Peyer's patch (tissue), 4 donors: ENCODE measurements around the gene EVC2. TPM values are rescaled to one million over a fixed set of nuclear protein-coding genes. Genes with fewer than 3 reads are reported as not detected.

Experiments used
- DNase-seq, 3 donors: peaks; one replicate each; pipeline ENCODE4 v3.0.0-alpha.2; 2017 to 2019
- H3K27ac ChIP-seq, 4 donors: fragments of 200-600 bp; sonication (generic); one replicate each; pipeline ENCODE4 v1.5.1; 2016 to 2019
- H3K27me3 ChIP-seq, 2 donors: fragments of 200-600 bp; sonication (generic); one replicate each; pipeline ENCODE4 v1.5.1; 2019
- H3K36me3 ChIP-seq, 3 donors: fragments of 200-600 bp; sonication (generic); one replicate each; pipeline ENCODE4 v1.5.1; 2016 to 2019
- H3K4me1 ChIP-seq, 4 donors: fragments of 200-600 bp; sonication (generic); one replicate each; pipeline ENCODE4 v1.5.1; 2016 to 2019
- H3K4me3 ChIP-seq, 4 donors: fragments of 200-600 bp; sonication (generic); 1 replicate in 3 of 4; 2 replicates in 1 of 4; pipeline ENCODE4 v1.5.1; 2016 to 2019; ENCODE audit warnings: mild to moderate bottlenecking in 1 of 4
- H3K9me3 ChIP-seq, 4 donors: fragments of 200-600 bp; sonication (generic); one replicate each; pipeline ENCODE4 v1.5.1; 2016 to 2019; ENCODE audit warnings: mild to moderate bottlenecking in 1 of 4
- POLR2A ChIP-seq, 2 donors: fragments of 450-650 bp; IDR thresholded peaks; one replicate each; pipeline ENCODE4 v1.5.1; 2017; ENCODE audit warnings: antibody characterized with exemption in 2 of 2, mild to moderate bottlenecking in 2 of 2, moderate library complexity in 2 of 2
- total RNA-seq, 4 donors: library from RNA; depleted of rRNA; stranded (reverse); fragments of >200 nt; gene quantifications; one replicate each; pipeline ENCODE4 v1.1.0, GENCODE V29; 2016
- TF ChIP-seq, protein P1 (sequence below), 6 experiments: fragments of 450-650 bp in 4 of 6; fragments of 200-600 bp in 2 of 6; sonication (generic) in 1 of 6; IDR thresholded peaks; one replicate each; pipeline ENCODE4 v1.5.1; 2017 to 2019; ENCODE audit warnings: antibody characterized with exemption in 6 of 6, mild to moderate bottlenecking in 3 of 6, moderate library complexity in 1 of 6

EVC2 gene
- total RNA-seq, 4 donors from 2014 or later: 0.70 to 32.2 (median 4.1) TPM

DNA sequence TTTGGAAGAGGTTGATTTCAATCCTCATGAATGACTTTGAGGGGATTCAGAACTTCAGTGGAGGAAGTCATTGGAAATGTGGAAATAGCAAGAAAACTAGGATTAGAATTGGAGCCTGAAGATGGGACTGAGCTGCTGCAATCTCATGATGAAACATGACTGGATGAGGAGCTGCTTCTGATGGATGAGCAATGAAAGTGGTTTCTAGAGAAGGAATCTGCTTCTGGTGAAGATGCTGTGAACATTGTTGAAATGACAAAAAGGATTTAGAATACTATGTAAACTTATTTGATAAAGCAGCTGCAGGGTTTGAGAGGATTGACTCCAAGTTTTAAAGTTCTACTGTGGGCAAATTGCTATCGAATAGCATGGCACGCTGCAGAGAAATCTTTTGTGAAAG is 29.7 kb upstream of the EVC2 start:
- no peak overlapping the region for H3K27ac ChIP-seq
- TF ChIP-seq, protein P1, sequence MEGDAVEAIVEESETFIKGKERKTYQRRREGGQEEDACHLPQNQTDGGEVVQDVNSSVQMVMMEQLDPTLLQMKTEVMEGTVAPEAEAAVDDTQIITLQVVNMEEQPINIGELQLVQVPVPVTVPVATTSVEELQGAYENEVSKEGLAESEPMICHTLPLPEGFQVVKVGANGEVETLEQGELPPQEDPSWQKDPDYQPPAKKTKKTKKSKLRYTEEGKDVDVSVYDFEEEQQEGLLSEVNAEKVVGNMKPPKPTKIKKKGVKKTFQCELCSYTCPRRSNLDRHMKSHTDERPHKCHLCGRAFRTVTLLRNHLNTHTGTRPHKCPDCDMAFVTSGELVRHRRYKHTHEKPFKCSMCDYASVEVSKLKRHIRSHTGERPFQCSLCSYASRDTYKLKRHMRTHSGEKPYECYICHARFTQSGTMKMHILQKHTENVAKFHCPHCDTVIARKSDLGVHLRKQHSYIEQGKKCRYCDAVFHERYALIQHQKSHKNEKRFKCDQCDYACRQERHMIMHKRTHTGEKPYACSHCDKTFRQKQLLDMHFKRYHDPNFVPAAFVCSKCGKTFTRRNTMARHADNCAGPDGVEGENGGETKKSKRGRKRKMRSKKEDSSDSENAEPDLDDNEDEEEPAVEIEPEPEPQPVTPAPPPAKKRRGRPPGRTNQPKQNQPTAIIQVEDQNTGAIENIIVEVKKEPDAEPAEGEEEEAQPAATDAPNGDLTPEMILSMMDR (IDR thresholded peaks at IDR 0.05): no peak
- TF ChIP-seq POLR2A (IDR thresholded peaks at IDR 0.05): no peak
- H3K4me3 ChIP-seq: no peak overlapping the region
- no peaks in the 10 kb centered on the region for H3K9me3 ChIP-seq
- no peak for DNase-seq
- H3K4me1 ChIP-seq: no peaks in the 10 kb centered on the region
- H3K27me3 ChIP-seq: no peaks in the 10 kb centered on the region
- H3K36me3 ChIP-seq: peaks cover 0 to 5% (median 0%) of the 10 kb centered on the region in 3 donors

DNA sequence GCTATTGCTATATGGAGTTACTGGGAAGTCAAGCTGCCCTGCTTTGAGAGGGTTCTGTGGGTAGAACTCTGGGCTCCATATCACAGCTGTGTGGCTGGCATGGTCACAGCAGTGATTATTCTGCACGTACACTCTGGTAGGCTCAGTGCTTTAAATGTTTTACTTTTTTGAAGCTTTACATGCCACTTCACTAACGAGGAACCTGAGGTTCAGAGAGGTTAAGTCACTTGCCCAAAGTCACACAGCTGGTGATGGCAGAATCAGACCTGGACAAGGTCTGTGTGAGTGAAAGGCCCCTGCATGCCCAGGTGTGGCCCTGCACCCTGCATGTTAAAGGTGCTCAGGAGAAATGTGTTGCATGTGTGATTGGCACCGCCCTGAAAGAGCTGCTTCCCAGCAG is 27.1 kb upstream of the EVC2 start:
- H3K27ac ChIP-seq: no peak overlapping the region
- TF ChIP-seq, protein P1 (IDR thresholded peaks at IDR 0.05): no peak
- no peak for TF ChIP-seq POLR2A (IDR thresholded peaks at IDR 0.05)
- DNase-seq: no peak
- peaks cover 0 to 5% (median 0%) of the 10 kb centered on the region in 3 donors for H3K36me3 ChIP-seq
- H3K4me3 ChIP-seq: no peak overlapping the region
- H3K27me3 ChIP-seq: no peaks in the 10 kb centered on the region
- H3K4me1 ChIP-seq: no peaks in the 10 kb centered on the region
- no peaks in the 10 kb centered on the region for H3K9me3 ChIP-seq

DNA sequence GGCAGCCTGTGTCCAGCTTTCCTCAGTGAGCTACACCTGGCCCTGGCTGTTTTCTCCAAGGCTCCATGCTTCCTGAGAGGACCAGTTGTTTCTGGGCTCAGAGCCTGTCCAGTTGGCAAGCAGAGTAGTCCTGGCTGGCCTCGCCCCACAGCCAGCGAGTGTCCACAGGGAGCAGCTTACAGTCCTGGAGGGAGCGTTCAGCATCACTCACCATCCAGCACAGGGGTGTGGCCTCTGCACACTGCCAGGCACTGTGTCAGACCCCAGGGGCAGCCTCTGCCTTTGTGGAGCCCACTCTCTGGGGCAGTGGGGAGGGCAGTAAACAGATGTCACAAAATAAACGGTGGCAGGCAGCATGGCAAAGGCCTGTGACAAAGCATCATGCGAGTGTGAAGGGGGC is 26.5 kb upstream of the EVC2 start:
- Histone ChIP-seq H3K4me1 (no peaks in the 10 kb centered on the region), H3K27ac (no peak overlapping the region), H3K36me3 (peaks cover 0 to 5% (median 0%) of the 10 kb centered on the region in 3 donors), H3K9me3 (no peaks in the 10 kb centered on the region), H3K27me3 (no peaks in the 10 kb centered on the region), H3K4me3 (no peak overlapping the region)
- no peak for TF ChIP-seq POLR2A (IDR thresholded peaks at IDR 0.05)
- TF ChIP-seq, protein P1 (IDR thresholded peaks at IDR 0.05): no peak
- DNase-seq: no peak

DNA sequence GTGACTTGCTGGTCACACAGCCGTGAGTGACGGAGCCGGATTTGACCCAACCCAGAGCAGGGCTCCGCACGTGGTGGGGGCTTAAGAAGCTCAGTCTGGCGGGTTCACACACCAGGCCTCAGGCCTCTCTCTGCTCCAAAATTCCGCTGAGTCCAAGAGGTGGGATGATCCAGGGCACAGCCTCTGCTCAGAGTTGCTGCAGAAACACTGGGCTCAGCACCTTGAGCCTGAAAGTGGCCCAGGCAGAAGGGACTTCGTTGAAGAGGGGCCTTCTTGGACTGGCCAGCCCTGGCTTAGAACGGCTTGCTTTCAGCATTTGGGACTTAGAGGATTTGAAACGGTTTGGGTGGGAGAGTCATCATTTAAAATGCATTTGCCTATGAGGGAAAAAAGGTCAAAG is 23.8 kb upstream of the EVC2 start:
- Histone ChIP-seq H3K27ac (no peak overlapping the region), H3K4me1 (no peaks in the 10 kb centered on the region), H3K27me3 (no peaks in the 10 kb centered on the region), H3K4me3 (no peak overlapping the region), H3K9me3 (no peaks in the 10 kb centered on the region), H3K36me3 (peaks cover 0 to 5% (median 0%) of the 10 kb centered on the region in 3 donors)
- TF ChIP-seq, protein P1 (IDR thresholded peaks at IDR 0.05): no peak
- TF ChIP-seq POLR2A (IDR thresholded peaks at IDR 0.05): no peak
- no peak for DNase-seq

DNA sequence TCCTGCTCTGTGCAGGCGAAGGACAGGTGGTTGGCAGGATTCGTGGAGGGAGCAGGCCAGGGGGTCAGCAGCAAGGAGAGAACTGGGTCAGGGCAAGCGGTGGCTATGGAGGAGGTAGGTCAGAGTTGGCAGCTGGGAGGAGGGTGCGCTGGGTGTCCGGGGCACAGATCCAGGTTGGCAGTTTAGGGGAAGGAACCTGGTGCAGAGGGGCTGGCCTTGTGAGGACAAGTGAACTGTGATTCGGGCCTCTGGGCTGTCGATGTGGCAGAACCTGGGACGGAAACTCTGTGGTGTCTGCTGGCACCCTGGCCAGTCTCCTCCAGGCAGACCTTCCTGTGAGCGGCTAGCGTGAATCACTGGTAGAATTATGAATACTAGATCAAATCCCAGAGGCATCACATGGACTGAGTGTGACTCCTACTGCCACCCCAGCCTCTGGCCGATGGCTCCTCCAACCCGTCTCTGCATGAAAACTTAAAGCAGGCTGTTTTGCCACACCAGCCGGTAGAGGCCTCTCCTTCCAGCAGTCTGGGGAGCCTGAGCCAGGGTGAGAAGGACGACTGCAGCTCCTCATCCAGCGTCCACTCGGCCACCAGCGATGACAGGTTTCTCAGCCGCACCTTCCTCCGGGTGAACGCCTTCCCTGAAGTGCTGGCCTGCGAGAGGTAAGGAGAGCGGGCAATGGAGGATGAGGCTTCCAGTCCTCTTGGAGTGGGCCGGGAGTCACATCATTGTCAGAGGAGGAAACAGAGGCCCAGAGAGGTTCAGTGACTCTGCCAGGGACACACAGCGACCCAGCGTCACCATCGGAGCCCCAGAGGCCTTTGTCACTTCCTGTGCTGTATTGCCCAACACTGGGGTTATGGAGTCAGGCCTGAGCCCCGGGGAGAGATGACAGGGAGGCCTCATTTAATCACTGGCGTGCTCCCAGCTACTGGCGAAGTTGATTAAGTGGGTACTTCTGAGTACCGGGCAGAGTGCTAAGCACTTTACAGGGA is 22.9 kb upstream of the EVC2 start:
- H3K9me3 ChIP-seq: no peaks in the 10 kb centered on the region
- peaks cover 0 to 5% (median 0%) of the 10 kb centered on the region in 3 donors for H3K36me3 ChIP-seq
- no peak overlapping the region for H3K27ac ChIP-seq
- H3K4me1 ChIP-seq: no peaks in the 10 kb centered on the region
- no peaks in the 10 kb centered on the region for H3K27me3 ChIP-seq
- no peak for DNase-seq
- no peak for TF ChIP-seq POLR2A (IDR thresholded peaks at IDR 0.05)
- TF ChIP-seq, protein P1 (IDR thresholded peaks at IDR 0.05): no peak
- H3K4me3 ChIP-seq: no peak overlapping the region
